Pancreas (tissue), 10 donors: ENCODE results near the gene MRRF. TPM values are rescaled to one million over a fixed set of nuclear protein-coding genes. Genes with fewer than 3 reads are reported as not detected.

Experiments
- ATAC-seq, 4 donors: fragments of 200-7000 bp; cut with Tn5 transposase; one replicate each; pipeline versions ENCODE4 v1.8.0 to v1.9.1; 2020; ENCODE audit warnings: mild to moderate bottlenecking in 4 of 4, moderate library complexity in 4 of 4
- DNase-seq, 6 donors: peaks; one replicate each; pipeline ENCODE4 v3.0.0-alpha.2; 2020
- FAIRE-seq: peaks from 2 replicates; lab custom pipeline; 2012; peaks lifted over from hg19 to GRCh38; lab: Jason Lieb, UNC
- H3K27ac ChIP-seq, 4 donors: fragments of 200-600 bp; sonication (generic); 1 replicate in 3 of 4; 2 replicates in 1 of 4; pipeline versions ENCODE4 v1.5.0 to v1.8.0; 2020
- H3K27me3 ChIP-seq, 4 donors: fragments of 200-600 bp; one replicate each; pipeline ENCODE4 v1.8.0; 2021
- H3K36me3 ChIP-seq, 3 donors: fragments of 200-600 bp; sonication (generic) in 1 of 3; one replicate each; pipeline versions ENCODE4 v1.5.0 to v1.8.0; 2020 to 2021
- H3K4me1 ChIP-seq, 3 donors: fragments of 200-600 bp; one replicate each; pipeline ENCODE4 v1.8.0; 2021
- H3K4me3 ChIP-seq, 4 donors: fragments of 200-600 bp; sonication (generic) in 2 of 4; one replicate each; pipeline versions ENCODE4 v1.5.0 to v1.8.0; 2020 to 2021
- H3K9me3 ChIP-seq, 4 donors: fragments of 200-600 bp; one replicate each; pipeline ENCODE4 v1.8.0; 2021
- WGBS, 2 donors: extraction: QIAGEN DNeasy Blood & Tissue Kit; methylation state at CpG; one replicate each; pipeline ENCODE4 v1.1.7; 2013; 5-methylcytosine and 5-hydroxymethylcytosine counted together
- intact Hi-C, 3 donors: fragments of 100-400 bp; cut with DNase I; formaldehyde crosslinking; loops; one replicate each; pipeline versions ENCODE4 v1.11.1 to v1.14.2; 2022
- polyA plus RNA-seq, 2 donors: library from polyadenylated mRNA; stranded (reverse); fragments of 200-250 nt; gene quantifications; one replicate each; pipeline ENCODE4 v1.2.3, GENCODE V29; 2013
- total RNA-seq, 6 donors: library from RNA; stranded (reverse); fragmentation: NEBNext Ultra II Directional in 4 of 6; extraction: Animal tissue kit (Norgen Biotek cat#: 25700) in 4 of 6; gene quantifications; one replicate each; pipeline versions ENCODE4 v1.2.1 to v1.2.4, GENCODE V29; 2021 to 2023
- TF ChIP-seq, protein P1 (sequence below), 4 donors: fragments of 200-600 bp; sonication (generic) in 3 of 4; IDR thresholded peaks; one replicate each; pipeline versions ENCODE4 v1.5.0 to v1.8.0; 2021; ENCODE audit warnings: antibody characterized with exemption in 4 of 4
- donor health status: healthy with polysubstance abuse.
- donor health status: DM: no; HTN: no; CAD: no; lungs with moderate emphysema.
- donor health status: DM: no; HTN: no; CAD: no.
- donor health status: control.
- donor health status: control.
- donor health status: Bipolar disorder and iron deficiency.
- donor health status: DM: yes; HTN: yes; CAD: no.
- donor health status: DM: no; HTN: no; CAD: no.
- donor health status: DM: no; HTN: no; CAD: no.
- donor health status: DM: yes; HTN: yes; CAD: no.

The MRRF gene
- total and polyA plus RNA-seq, 8 donors = 13.0 to 27.8 (median 17.5) TPM

GRCh38 chr9:122309861-122310260 lies 45.2 kb downstream of the MRRF start:
- peaks cover 0 to 33% (median 10%) of the 10 kb centered on the region in 3 donors for H3K36me3 ChIP-seq
- no peak for DNase-seq
- TF ChIP-seq, protein P1, sequence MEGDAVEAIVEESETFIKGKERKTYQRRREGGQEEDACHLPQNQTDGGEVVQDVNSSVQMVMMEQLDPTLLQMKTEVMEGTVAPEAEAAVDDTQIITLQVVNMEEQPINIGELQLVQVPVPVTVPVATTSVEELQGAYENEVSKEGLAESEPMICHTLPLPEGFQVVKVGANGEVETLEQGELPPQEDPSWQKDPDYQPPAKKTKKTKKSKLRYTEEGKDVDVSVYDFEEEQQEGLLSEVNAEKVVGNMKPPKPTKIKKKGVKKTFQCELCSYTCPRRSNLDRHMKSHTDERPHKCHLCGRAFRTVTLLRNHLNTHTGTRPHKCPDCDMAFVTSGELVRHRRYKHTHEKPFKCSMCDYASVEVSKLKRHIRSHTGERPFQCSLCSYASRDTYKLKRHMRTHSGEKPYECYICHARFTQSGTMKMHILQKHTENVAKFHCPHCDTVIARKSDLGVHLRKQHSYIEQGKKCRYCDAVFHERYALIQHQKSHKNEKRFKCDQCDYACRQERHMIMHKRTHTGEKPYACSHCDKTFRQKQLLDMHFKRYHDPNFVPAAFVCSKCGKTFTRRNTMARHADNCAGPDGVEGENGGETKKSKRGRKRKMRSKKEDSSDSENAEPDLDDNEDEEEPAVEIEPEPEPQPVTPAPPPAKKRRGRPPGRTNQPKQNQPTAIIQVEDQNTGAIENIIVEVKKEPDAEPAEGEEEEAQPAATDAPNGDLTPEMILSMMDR (IDR thresholded peaks at IDR 0.05) = no peak
- no peak overlapping the region for H3K27ac ChIP-seq
- no peaks in the 10 kb centered on the region for H3K27me3 ChIP-seq
- FAIRE-seq = no peak
- no peak overlapping the region for H3K4me3 ChIP-seq
- intact Hi-C loops = no loop called here
- WGBS, 2 donors = 89 to 91% methylated on average over 2 of the region's 2 CpGs
- no peaks in the 10 kb centered on the region for H3K4me1 ChIP-seq
- H3K9me3 ChIP-seq = no peaks in the 10 kb centered on the region
- no peak for ATAC-seq

DNA sequence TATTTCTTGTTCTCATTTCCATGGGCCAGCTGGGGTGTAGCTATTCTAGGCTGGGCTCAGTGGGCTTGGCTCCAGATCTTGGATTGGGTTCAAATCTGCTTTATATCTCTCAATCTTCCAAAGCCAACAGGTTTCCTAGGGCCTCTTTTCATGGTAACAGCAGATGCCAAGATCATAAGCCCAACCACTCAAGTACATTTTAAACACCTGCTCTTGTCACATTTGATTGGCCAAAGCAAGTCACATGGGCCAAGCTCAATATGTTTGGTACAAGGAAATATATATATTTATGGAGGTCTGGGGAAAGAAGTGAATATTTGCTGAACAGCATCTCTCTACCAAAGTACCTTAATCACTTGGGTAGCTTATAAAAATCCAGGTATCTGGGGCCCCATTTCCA lies 49.5 kb downstream of the MRRF start:
- intact Hi-C loops = no loop called here
- no peak for ATAC-seq
- Histone ChIP-seq H3K4me1 (no peaks in the 10 kb centered on the region), H3K36me3 (peaks cover 0 to 33% (median 10%) of the 10 kb centered on the region in 3 donors), H3K27ac (no peak overlapping the region), H3K9me3 (no peaks in the 10 kb centered on the region), H3K27me3 (no peaks in the 10 kb centered on the region), H3K4me3 (no peak overlapping the region)
- no peak for DNase-seq
- TF ChIP-seq, protein P1 (IDR thresholded peaks at IDR 0.05) = no peak
- no peak for FAIRE-seq

- ATAC-seq (no peak), FAIRE-seq (no peak), DNase-seq (no peak)
- intact Hi-C loops = no loop called here
- H3K36me3 ChIP-seq = peaks cover 0 to 27% (median 10%) of the 10 kb centered on the region in 3 donors
- no peaks in the 10 kb centered on the region for H3K27me3 ChIP-seq
- WGBS, 2 donors = 85 to 95% methylated on average over 2 of the region's 2 CpGs
- no peak overlapping the region for H3K4me3 ChIP-seq
- no peaks in the 10 kb centered on the region for H3K9me3 ChIP-seq
- H3K27ac ChIP-seq = no peak overlapping the region
- TF ChIP-seq, protein P1 (IDR thresholded peaks at IDR 0.05) = no peak
- H3K4me1 ChIP-seq = no peaks in the 10 kb centered on the region
These were observed 50.9 kb downstream of the MRRF start for GRCh38 chr9:122315534-122315933.

GRCh38 chr9:122318284-122318683 lies 53.6 kb downstream of the MRRF start:
- WGBS, 2 donors = 89 to 92% methylated on average over 3 of the region's 3 CpGs
- Histone ChIP-seq H3K27me3 (no peaks in the 10 kb centered on the region), H3K36me3 (peaks cover 0 to 21% (median 10%) of the 10 kb centered on the region in 3 donors), H3K4me1 (no peaks in the 10 kb centered on the region), H3K27ac (no peak overlapping the region), H3K9me3 (no peaks in the 10 kb centered on the region), H3K4me3 (no peak overlapping the region)
- TF ChIP-seq, protein P1 (IDR thresholded peaks at IDR 0.05) = no peak
- intact Hi-C loops = no loop called here
- no peak for ATAC-seq
- no peak for FAIRE-seq
- DNase-seq = no peak

DNA sequence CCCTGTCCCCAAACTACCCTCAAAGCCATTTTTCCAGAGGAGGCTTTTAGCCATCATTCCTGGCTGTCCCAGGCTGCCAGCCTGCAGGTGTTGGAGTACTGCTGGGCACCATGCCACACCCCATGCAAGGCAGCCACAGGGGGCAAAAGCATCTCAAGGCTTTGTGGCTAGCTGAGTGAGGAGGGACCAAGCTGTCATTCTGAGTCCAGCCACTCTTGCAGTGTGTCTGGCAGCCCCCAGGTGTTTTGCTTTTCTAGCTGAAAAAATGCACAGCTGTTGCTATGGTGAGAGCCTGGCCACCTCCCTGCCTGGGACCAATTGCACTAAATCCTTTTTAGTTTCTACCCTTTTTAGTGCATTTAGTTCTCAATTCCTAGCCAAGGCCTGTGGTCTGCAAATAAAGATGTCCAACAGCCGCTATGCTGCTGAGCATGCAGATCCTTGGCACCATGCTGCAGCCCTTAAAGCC lies 55.8 kb downstream of the MRRF start:
- no peaks in the 10 kb centered on the region for H3K4me1 ChIP-seq
- 88% methylated on average over 1 of the region's 1 CpG for WGBS, 2 donors
- TF ChIP-seq, protein P1 (IDR thresholded peaks at IDR 0.05) = no peak
- intact Hi-C loops = no loop called here
- no peak overlapping the region for H3K4me3 ChIP-seq
- DNase-seq (no peak), ATAC-seq (no peak), FAIRE-seq (no peak)
- no peaks in the 10 kb centered on the region for H3K9me3 ChIP-seq
- H3K27ac ChIP-seq = no peak overlapping the region
- H3K36me3 ChIP-seq = peaks cover 0 to 18% (median 4%) of the 10 kb centered on the region in 3 donors
- H3K27me3 ChIP-seq = no peaks in the 10 kb centered on the region
